Panc1 (cell line): Measurements from ENCODE around the gene MED13L.

Experiments used
- POLR2AphosphoS5 ChIP-seq: IDR thresholded peaks from 2 replicates; pipeline ENCODE4 v1.6.1; 2012; ENCODE audit warnings: mild to moderate bottlenecking, low read depth, low read length, moderate library complexity
- SIN3A ChIP-seq: IDR thresholded peaks from 2 replicates; pipeline ENCODE4 v1.6.1; 2012; ENCODE audit warnings: low read depth, mild to moderate bottlenecking, low read length, moderate library complexity, borderline replicate concordance; ENCODE audit not compliant: insufficient read depth
- TF ChIP-seq, protein P1 (sequence below): fragments of 450-650 bp; IDR thresholded peaks from 2 replicates; pipeline ENCODE4 v1.5.1; 2017; ENCODE audit warnings: mild to moderate bottlenecking
- TF ChIP-seq, protein P2 (sequence below), 2 experiments: IDR thresholded peaks; 2 replicates each; pipeline ENCODE4 v1.6.1; 2011 to 2012; ENCODE audit warnings: low read depth in 2 of 2, control low read depth in 1 of 2, low read length in 1 of 2, mild to moderate bottlenecking in 1 of 2, moderate library complexity in 1 of 2; ENCODE audit not compliant: insufficient read depth in 1 of 2

DNA sequence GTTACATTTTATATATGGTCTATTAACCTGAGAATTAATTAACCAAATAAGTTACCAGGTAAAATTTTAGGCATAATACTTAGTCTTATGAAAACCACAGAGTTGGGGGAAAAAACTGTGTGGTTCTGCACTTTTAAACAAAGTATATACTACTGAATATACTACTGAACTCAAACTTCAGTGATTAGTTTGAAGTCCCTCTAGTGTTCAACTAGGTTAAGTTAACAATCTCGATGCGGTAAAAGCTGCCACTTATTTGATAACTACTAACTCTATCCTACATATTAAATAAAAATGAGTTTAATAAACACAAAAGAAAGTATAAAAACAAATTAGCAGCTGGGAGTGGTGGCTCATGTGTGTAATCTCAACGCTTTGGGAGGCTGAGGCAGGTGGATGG is 56.7 kb downstream of the MED13L start:
- TF ChIP-seq, protein P1, sequence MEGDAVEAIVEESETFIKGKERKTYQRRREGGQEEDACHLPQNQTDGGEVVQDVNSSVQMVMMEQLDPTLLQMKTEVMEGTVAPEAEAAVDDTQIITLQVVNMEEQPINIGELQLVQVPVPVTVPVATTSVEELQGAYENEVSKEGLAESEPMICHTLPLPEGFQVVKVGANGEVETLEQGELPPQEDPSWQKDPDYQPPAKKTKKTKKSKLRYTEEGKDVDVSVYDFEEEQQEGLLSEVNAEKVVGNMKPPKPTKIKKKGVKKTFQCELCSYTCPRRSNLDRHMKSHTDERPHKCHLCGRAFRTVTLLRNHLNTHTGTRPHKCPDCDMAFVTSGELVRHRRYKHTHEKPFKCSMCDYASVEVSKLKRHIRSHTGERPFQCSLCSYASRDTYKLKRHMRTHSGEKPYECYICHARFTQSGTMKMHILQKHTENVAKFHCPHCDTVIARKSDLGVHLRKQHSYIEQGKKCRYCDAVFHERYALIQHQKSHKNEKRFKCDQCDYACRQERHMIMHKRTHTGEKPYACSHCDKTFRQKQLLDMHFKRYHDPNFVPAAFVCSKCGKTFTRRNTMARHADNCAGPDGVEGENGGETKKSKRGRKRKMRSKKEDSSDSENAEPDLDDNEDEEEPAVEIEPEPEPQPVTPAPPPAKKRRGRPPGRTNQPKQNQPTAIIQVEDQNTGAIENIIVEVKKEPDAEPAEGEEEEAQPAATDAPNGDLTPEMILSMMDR, result peak; percentile 19; the same call in 1 of the 2 replicates
- no peak for TF ChIP-seq SIN3A
- TF ChIP-seq POLR2AphosphoS5, result no peak
- TF ChIP-seq, protein P2, sequence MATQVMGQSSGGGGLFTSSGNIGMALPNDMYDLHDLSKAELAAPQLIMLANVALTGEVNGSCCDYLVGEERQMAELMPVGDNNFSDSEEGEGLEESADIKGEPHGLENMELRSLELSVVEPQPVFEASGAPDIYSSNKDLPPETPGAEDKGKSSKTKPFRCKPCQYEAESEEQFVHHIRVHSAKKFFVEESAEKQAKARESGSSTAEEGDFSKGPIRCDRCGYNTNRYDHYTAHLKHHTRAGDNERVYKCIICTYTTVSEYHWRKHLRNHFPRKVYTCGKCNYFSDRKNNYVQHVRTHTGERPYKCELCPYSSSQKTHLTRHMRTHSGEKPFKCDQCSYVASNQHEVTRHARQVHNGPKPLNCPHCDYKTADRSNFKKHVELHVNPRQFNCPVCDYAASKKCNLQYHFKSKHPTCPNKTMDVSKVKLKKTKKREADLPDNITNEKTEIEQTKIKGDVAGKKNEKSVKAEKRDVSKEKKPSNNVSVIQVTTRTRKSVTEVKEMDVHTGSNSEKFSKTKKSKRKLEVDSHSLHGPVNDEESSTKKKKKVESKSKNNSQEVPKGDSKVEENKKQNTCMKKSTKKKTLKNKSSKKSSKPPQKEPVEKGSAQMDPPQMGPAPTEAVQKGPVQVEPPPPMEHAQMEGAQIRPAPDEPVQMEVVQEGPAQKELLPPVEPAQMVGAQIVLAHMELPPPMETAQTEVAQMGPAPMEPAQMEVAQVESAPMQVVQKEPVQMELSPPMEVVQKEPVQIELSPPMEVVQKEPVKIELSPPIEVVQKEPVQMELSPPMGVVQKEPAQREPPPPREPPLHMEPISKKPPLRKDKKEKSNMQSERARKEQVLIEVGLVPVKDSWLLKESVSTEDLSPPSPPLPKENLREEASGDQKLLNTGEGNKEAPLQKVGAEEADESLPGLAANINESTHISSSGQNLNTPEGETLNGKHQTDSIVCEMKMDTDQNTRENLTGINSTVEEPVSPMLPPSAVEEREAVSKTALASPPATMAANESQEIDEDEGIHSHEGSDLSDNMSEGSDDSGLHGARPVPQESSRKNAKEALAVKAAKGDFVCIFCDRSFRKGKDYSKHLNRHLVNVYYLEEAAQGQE (IDR thresholded peaks at IDR 0.05; ENCODE audit: insufficient read depth in 1 of 2, low read depth in 2 of 2, low read length in 1 of 2), result no peak
